HG03460 (cell line): Measurements from ENCODE around the gene S100PBP.

Experiments
- ATAC-seq: cut with Tn5 transposase; IDR thresholded peaks from one replicate; pipeline ENCODE4 v1.9.1; 2021; ENCODE audit not compliant: unreplicated experiment

Gene S100PBP

DNA sequence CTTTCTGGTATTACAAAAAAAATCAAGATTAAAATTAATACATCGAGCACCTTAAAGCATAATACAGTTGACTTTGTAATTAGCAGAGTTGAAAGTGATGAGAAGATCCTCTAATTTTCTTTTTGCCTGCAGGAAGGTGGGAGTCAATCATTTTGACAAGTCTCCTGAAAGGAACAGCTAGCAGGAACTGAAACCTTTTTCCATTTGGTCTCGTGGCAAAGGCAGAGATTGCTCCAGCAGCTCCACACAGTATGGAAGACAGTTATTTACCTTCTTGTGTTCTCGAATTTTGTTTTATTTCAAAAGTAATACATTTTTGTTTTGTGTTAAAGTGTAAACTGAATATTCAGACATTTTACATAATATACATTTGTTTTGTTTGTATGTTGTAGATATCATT is 7.7 kb downstream of the S100PBP start:
- no peak for ATAC-seq

DNA sequence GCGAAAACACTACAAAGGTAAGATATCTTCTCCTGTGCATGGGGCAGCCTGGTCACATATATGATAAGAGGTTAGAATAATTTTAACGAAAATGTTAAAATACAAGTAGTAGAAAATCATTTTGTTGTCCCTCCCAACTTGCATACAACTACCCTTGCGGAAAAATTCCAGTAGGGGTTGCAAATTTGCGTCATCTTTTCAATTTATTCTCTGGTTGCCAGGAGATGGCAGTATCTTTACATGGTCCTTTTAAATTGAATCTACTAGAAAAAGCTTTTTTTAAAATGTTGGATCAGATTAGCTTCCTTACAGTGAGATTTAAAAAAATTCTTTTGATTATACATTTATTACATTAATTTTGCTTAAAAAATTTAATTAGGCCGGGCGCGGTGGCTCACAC is 10.9 kb downstream of the S100PBP start:
- ATAC-seq: no peak

DNA sequence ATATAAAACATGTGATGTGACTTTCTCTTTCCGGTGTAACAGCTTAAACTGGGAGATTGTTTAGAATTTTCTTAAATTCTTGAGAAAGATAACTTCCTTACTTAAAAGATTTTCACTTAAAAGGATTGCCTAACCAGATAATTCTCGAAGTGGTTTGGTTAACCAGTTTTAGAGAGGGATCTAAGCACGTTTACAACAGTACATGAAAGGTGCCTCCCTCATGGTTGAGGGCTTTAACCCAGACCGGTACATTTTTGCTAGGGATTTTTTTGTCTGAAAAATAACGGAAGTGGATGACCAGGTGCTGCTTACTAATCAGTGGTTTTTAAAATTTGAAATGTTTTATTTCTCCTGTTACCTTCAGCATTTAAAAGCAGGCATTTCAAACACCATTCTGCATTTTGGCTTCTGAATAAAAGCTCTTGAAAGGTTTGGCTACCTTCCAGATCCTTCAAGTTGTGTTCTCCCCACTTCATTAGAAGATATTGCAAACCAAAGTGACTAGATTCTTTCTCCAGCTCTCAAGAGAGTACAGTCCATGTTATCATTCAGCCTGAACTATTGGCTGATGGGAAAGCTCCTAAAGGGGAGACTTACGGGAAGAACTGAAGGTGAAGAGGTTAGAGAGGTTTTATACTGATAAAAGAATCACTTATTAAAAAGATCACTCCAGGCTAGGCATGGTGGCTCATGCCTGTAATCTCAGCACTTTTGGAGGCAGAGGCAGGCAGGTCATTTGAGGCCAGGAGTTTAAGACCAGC is 12.8 kb downstream of the S100PBP start:
- ATAC-seq: no peak

DNA sequence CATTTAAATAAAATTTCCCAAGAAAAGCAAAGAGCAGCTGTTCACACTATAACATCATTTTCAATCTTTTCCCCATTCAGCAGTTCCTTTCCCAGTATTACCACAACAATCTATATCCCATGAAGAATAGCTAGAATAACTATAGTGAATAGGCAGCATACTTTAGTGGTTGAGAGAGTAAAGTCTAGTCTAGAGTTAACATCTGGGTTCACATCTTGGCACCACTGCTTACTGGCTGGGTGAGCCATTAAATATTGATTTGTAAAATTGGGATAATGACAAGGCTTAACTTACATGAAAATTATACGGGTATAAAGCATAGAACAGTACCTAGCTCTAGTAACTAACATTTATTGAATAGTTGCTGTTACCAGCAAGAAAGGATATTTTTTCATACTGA is 14.4 kb downstream of the S100PBP start:
- no peak for ATAC-seq

DNA sequence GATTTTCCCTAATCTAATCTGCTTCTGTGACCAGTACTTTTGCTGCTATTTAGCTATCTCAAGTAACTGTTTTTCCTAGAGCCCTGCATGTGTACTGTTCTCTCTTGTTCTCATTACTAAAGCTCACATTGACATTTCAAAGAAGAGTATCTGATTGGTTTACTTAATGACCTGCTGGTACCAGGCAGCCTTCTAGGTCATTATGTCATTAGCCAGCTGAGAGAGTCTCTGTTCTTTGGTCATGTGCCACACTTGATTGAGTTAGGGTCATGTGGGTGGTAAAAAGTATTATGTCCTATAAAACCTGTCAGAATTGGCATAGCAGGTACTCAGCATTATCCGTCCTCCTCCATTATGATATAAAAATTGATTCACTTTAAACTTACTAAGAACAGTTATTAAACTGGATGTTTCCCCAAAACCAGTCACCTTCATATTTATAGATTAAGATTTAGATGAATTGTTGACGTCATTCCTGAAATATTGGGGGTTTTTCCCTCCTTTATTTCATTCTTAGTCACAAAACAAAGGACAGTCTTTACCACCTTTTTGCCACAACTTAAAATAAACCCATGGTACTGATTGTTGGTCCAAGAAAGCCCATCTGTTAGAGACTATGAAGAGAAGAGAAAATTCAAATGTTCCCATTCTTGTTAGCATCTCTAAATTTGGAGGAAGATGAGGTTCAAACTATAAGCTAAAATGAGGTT is 31.1 kb downstream of the S100PBP start:
- ATAC-seq: no peak

DNA sequence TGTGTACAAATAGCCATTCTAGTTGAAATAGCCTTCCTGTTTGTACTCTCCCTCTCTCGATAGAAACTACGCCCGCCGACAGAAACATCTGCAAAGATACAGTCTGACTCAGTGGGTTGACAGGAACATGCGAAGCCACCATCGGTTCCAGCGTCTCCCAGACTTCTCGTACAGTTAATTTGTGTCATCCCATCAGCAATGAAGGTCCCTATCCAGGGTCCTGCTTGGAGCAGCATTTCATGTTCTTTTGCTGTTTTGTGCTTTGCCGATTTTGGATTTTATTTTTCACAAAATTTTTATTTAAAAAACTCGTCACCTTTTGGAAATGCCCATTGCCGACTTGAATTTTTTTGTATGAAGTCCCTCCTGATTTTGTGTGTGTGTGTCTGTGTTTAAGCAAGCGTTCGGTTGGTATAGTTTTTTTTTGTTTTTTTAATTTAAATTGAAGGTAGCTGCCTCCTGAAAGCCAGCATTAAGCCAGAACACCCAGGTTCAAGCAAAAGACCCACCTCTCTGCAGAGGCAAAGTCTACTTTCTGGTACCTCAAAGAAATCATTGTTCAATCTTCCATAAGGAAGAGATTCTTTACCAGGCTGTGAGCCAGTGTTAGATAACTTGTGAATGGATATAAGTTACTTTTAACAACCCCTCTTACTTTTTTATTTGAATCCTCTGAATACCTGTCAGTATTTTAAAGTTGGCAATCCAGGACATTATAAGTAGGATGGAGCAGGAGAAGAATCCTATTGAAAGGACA is 38.6 kb downstream of the S100PBP start:
- no peak for ATAC-seq

DNA sequence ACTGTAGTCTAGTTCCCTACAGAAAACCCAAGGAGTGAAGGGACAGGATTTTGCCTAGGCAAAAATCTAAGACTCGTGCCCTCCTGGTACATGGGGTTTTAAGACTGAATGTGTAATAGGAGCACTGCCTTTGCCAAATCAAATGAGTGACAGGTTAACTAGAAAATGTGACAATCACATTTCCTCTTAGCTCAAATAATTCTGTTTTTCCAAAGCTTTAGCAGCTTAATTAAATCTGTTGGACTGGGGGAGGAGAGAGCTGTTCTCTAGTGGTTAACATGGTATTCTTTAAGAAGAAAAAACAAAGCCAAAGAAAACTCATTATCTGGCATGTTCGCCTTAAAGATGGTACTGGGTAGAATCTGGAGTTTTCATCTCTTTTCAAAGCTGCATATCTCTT is 40.7 kb downstream of the S100PBP start:
- no peak for ATAC-seq

DNA sequence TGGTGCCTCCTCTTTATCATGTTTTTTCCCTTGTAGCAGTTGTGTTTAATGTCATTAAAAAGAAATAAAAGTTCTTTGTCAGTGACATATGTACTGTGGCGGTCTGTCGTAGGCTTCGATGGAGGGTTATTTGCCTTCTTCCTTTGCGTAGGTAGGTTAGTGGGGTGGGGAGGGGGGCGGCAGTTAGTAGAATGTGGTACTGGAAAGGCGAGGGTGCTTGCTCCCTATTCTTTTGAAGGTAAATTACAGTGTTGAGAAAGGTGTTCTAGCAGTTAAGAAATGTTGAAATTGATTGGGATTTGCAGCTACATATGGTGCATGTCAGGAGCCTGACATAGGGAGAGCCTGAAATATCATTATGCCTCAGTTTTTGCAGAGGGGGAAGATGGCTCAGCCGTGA is 41.3 kb downstream of the S100PBP start:
- ATAC-seq: no peak

DNA sequence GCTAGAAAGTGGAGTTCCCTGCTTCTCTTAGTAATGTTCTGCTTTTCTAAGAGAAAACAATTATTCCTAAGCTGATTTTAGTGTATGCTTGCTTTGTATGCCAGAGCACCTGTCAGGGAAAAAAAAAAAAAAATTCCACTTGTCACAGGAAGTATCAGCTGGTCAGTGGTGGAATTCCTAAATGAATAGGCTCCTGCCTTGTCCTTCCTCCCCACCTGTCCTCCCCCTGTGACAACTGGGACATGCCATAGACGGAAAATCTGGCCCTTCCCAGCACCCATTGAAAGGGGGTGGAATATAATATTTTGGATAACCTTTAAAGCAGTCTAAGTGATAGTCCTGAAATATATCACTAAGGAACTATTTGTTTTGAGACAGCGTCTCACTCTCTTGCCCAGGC is 42.5 kb downstream of the S100PBP start:
- no peak for ATAC-seq

DNA sequence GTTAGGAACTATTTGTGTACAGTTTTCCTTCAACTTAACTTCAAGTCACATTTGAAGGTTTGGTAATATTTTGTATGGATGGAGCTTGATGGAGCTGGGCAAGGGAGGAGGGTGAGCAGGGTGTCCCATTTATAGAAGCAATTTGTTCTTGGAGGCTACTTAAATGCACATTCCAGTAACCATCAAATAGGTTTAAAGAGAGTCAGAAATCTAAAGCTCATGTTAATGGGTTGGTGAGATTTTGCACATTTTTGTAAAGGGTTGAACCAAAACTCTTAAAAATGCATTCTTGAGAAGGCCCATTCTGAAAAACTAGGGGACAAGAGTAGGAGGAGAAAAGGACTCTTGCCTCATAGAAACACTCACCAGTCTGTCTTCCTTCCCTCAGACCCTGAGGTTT is 43.1 kb downstream of the S100PBP start:
- ATAC-seq: no peak

DNA sequence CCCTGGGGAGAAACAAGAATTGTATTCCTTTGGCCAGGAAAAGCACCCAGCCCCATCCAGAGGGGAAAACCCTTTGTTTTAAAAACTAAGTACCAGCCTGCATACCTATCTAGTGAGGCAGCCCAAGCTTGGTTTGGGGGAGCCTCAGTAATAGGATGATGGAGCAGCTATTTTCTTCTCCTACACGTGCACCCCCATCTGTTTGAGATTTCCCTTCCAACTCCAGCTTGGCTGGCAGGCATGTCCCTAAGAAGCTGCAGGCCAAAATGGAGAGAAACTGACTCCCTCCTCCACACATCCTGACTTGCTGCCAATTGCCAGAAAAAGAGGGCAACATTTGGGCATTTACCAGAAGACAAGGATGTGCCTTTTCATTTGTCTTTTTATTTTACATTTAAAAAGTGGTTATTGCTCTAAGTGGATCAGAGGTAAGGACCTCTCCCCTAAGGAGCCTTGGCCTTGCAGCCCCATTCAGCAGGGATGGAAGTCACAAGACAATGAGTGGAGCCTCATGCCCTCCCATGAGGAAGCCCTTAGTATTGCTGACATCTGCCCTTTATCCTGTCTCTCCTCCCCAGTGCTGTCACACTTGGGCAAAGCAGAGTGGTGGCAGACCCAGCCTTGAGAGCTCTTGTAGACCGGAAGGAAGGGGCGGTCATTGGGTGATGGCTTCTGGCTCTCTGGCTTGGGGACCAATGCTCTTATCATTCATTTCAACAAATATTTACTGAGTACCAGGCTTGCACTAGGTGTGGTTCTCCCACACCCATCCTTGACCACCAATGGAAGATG is 44.6 kb downstream of the S100PBP start:
- ATAC-seq: no peak

DNA sequence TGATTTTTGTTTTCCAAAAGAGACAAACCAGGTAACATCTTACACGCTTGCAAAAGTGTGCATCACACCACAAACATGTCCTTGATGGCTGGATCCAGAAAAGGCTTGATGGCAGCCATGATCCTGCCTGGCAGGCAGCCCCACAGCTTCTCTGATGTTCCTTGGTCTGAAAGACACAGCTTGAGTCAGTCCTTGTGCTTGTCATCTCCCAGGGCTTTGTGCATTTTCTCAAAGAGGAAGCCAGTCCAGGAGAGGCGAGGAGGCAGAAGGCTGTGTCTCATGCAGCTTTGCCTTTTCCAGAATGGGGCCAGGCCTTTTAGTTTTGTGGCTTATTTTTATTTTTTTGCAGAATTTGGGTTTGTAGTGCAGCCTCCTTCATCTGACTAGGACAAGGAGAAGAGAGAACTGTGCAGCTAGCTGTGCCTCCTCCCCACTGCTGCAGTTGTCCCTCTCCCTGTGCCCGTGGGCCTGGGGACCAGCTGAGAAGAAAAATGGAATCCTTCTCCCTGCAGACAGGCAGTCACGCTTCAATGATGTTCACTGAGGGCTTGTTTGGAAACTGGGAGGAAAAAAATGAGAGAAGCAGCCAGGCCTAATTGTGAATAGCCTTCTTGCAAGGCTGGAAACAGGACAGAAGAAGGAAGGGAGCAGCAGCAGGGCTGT is 45.9 kb downstream of the S100PBP start:
- no peak for ATAC-seq

DNA sequence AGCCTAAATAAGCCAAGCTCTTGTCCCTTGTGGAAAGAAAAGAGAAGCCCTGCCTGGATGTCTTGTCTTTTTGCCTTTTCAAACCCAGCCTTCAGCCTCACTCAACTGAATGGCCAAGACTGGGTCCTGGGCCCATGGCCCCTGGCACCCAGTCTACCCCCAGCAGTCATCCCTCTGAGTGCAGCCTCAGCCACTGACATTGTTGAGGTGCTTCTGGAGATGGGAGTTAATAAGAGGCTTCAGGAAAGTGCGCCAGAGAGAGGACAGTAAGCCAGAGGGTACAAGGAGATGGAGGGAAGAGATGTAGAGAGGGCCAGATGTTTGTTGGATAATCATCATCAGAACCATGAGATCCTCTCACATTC is 46.4 kb downstream of the S100PBP start:
- ATAC-seq: no peak

DNA sequence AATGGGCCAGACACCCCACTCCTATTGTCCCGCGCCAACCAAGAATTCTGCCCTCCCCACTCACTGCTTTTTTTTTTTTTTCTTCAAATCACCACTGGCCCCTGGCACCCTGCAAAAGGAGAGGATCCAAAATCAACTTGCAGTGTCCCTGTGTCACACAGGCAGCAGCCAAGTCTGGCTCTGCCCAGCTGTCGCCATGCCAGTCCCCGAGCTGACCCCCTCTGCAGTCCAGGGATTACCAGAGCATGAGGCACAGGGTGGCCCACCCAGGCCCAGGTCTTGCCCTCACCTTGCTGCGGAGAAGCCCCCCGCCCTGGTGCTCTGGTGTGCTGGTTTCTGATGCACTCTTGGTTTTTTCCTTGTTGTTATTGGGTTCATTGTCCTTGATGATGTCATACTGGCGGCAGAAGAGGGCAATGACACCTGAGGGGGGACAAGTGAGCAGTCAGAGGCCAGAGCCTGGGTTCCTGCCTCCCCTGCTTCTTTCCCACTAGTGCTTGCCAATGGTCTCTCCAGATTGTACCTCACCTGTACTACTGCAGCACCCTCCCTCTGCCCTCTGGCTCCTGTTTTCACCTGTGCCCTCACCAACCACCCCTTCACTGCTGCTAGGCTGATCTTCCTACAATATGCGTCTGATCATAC is 47.0 kb downstream of the S100PBP start:
- no peak for ATAC-seq

DNA sequence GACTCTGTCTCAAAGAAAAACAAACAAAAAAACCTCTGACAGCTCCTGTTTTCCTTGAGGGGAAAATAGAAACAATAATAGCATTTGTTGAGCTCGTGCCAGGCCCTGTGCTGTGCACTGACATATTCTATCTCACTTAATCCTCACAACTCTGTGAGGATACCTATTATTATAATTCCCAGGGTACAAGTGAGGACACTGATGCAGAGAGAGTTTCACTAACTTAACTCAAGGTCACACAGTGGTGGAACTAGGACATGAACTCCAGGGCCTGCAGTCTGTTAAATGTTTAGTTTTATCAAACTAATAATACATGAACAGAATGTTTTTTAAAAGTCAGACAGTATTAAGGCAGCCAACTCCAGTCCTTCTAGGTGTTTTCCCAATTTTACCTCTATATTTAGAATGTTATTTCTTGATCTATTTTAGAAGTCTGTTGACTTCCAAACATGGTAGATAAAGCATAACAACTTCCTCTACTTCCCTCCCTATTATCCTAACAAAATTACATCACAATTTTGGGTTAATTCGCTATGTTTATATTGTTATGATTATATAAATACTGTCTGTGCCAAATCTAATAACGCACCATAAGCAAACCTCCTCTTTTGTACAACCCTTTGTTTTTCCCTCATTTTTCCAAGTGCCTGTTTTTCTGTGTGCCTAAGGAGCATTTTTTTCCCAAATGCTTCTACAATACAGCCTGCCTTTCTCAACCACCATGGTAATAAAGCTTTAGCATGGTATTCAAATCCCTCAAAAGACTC is 48.4 kb downstream of the S100PBP start:
- ATAC-seq: no peak

DNA sequence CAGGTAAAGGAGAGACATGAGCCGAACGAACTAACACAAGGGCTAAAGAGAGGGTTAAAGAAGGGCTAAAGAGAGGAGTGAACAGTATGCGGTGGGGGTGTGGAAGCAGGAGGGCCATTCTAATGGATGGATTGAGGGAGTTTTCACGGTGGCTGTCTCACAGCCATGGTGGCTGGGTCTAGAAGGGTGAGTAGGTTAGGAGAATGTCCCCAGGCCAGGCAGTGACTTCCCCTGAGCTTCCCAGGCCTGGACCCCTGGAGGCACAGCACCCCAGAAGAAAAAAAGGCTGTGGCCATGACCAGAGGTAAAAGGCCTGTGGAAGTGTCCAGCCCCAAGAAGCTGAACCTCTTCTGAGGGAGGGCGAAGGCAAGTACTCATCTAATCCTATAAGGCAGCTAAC is 49.7 kb downstream of the S100PBP start:
- ATAC-seq: no peak

DNA sequence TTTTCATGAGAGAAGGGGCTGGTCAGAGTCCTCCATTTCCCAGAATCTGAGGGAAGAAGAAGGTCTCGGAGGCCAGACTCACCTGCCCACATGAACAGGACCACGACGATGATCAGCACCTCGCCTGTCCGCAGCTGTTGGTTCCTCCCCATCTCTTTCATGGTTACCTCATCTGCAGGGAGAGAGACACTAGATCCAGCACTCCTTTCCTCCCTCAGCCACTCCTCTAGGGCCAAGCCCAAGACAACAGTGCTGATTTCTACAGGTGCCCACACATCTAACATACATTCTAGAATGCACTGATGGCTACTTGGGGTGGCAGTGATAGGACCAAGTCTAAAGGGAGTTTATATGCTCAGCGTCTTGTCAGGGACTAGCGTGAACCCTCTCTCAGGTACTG is 50.2 kb downstream of the S100PBP start:
- ATAC-seq: no peak

DNA sequence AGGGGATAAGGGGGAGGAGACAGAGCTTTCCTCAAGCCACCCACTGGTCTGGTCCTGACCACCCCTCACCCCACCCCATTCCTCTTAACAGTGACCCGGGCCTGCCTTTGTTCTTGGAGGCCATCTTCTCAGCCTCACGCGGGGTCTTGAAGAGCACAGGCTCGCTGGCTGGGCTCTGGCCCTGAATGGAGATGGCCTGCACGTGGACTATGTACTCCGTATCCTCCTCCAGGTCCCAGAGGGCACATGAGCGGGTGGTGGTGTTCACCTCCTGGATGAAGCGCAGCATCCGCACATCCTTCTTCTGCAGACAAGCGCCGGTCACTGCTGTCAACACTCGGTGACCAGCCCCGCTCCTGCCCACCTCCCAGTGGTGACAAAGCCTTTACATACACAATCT is 50.6 kb downstream of the S100PBP start:
- no peak for ATAC-seq

DNA sequence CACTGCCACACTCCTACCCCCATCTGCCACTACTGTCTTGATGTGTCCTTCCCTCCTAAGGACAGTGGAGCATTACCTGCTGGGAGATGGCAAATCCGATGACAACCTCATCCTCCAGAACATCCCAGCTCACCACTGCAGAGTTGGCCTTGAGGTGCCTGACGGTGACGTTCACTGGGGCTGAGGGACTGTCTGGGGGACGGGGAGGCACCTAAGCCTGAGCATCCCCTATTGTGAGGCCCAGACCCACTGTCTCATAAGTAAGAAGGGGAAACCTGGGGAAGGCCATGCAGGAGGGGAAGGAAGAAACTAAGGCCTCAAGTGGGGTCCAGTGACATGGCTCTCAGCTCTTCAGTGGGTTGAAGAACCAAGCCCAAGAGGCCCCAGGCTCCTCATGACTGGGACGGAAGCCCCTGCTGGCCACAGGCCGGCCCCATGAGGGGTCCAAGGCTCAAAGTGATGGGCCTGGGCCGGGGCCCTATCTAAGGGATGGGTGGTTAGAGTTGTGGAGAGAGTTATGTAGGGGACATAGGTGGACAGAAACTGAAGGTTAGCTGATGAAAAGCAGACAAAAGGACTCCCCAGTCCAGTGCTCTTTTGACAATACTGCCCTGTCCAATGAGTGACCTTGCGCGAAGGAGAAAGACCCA is 51.5 kb downstream of the S100PBP start:
- ATAC-seq: no peak
